ENCODE measurements around the gene CLEC18B.
"Not testable (repeated sequence)": the region's sequence is repeated elsewhere in the genome, so short reads cannot be mapped to it uniquely, and the experiment has no call there.

- not testable (repeated sequence) for TF ChIP-seq POLR2A (IDR thresholded peaks at IDR 0.05)
- TF ChIP-seq, protein P1, sequence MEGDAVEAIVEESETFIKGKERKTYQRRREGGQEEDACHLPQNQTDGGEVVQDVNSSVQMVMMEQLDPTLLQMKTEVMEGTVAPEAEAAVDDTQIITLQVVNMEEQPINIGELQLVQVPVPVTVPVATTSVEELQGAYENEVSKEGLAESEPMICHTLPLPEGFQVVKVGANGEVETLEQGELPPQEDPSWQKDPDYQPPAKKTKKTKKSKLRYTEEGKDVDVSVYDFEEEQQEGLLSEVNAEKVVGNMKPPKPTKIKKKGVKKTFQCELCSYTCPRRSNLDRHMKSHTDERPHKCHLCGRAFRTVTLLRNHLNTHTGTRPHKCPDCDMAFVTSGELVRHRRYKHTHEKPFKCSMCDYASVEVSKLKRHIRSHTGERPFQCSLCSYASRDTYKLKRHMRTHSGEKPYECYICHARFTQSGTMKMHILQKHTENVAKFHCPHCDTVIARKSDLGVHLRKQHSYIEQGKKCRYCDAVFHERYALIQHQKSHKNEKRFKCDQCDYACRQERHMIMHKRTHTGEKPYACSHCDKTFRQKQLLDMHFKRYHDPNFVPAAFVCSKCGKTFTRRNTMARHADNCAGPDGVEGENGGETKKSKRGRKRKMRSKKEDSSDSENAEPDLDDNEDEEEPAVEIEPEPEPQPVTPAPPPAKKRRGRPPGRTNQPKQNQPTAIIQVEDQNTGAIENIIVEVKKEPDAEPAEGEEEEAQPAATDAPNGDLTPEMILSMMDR (IDR thresholded peaks at IDR 0.05) = not testable (repeated sequence)
These were observed 4.5 kb upstream of the CLEC18B start for GRCh38 chr16:74425751-74426150.
